HG03520 (cell line): ENCODE data around the gene XAGE3.
"Not testable (repeated sequence)": the region's sequence is repeated elsewhere in the genome, so short reads cannot be mapped to it uniquely, and the experiment has no call there.

Experiments
- ATAC-seq: cut with Tn5 transposase; IDR thresholded peaks from one replicate; pipeline ENCODE4 v1.9.1; 2021; ENCODE audit warnings: mild to moderate bottlenecking, moderate library complexity; ENCODE audit not compliant: unreplicated experiment

Gene XAGE3

DNA sequence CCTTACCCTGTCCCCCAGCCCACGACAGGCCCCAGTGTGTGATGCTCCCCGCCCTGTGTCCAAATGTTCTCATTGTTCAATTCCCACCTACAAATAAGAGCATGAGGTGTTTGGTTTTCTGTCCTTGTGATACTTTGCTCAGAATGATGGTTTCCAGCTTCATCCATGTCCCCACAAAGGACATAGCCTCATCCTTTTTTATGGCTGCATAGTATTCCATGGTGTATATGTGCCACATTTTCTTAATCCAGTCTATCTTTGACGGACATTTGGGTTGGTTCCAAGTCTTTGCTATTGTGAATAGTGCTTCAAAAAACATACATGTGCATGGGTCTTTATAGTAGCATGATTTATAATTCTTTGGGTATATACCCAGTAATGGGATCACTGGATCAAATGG lies 24.3 kb downstream of the XAGE3 start:
- ATAC-seq, result not testable (repeated sequence)

DNA sequence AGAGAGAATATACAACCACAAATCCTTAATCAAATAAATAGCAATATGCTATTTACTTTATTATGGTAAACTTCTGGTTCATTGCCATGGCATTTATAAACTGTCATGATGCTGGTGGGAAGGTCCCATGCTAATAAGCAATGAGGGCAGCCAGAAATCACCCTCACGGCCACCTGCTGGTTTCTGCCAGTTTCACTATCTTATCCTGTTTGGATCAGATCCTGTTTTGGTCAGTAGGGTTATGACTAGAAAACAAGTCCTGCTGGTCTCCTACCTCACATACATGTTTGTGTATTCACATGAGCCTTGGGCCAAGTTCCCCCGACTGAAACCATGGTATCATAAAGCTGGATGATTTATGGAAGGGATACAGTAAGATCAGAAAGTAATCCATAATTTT lies 28.7 kb downstream of the XAGE3 start:
- ATAC-seq, result no peak

- no peak for ATAC-seq
Observed at GRCh38 chrX:52830551-52830950, 37.3 kb downstream of the XAGE3 start.

GRCh38 chrX:52824608-52825007 lies 43.3 kb downstream of the XAGE3 start:
- ATAC-seq, result no peak

- ATAC-seq, result no peak
Observed at GRCh38 chrX:52821079-52821760, 46.7 kb downstream of the XAGE3 start.

GRCh38 chrX:52819788-52820187 lies 48.1 kb downstream of the XAGE3 start:
- ATAC-seq, result no peak
